Esophagus squamous epithelium (tissue), 4 donors: ENCODE data around the gene FBXW5.

Source experiments
- POLR2A ChIP-seq, 4 donors: fragments of 450-650 bp; IDR thresholded peaks; one replicate each; pipeline ENCODE4 v1.6.1; 2017; ENCODE audit warnings: antibody characterized with exemption in 4 of 4, mild to moderate bottlenecking in 4 of 4, moderate library complexity in 3 of 4
- TF ChIP-seq, protein P1 (sequence below), 6 experiments: fragments of 450-650 bp in 4 of 6; fragments of 200-600 bp in 2 of 6; sonication (generic) in 2 of 6; IDR thresholded peaks; one replicate each; pipeline ENCODE4 v1.5.1; 2016 to 2019; ENCODE audit warnings: antibody characterized with exemption in 6 of 6, mild to moderate bottlenecking in 4 of 6, moderate library complexity in 4 of 6

DNA sequence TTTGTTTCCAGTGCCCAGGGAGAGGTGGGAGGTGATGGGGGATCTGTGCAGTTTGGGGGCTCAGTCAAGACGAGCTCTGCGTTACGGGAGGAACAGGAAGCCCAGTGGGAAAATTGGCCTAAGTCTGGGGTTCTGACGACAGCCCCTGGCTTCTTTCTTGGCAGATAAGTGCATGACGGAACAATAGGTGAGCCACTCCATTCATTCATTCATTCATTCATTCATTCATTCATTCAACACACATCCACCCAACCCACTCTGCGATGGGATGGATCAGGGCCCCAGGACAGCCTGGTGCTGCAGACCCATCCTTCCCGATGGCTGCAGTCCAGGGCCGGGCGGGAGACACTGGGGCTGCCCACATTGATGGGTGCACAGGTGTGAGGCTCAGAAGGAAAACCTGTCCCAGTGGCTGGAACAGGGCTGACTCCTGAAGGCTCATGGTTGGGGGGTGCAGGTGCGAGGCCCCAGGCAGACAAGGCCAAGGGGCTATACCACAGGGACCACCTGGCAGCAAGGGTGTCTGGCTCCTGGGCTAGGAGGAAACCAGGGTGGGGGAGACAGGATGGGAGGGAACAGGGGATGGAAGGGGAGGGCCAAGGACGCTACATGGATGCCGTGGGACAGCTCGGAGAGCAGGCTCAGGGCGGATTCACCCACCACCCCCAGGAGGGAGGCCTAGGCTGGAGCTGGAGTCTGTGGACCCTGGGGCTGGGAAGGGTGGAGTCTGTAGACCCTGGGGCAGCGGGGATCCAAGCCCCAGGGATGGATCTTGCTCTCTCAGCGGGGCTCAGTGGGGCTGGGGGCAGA lies 36.3 kb upstream of the FBXW5 start:
- TF ChIP-seq, protein P1, sequence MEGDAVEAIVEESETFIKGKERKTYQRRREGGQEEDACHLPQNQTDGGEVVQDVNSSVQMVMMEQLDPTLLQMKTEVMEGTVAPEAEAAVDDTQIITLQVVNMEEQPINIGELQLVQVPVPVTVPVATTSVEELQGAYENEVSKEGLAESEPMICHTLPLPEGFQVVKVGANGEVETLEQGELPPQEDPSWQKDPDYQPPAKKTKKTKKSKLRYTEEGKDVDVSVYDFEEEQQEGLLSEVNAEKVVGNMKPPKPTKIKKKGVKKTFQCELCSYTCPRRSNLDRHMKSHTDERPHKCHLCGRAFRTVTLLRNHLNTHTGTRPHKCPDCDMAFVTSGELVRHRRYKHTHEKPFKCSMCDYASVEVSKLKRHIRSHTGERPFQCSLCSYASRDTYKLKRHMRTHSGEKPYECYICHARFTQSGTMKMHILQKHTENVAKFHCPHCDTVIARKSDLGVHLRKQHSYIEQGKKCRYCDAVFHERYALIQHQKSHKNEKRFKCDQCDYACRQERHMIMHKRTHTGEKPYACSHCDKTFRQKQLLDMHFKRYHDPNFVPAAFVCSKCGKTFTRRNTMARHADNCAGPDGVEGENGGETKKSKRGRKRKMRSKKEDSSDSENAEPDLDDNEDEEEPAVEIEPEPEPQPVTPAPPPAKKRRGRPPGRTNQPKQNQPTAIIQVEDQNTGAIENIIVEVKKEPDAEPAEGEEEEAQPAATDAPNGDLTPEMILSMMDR (IDR thresholded peaks at IDR 0.05) = no peak
- TF ChIP-seq POLR2A (IDR thresholded peaks at IDR 0.05) = no peak
